T-helper 2 cell treated with Interferon-gamma antibody and Interleukin-4, amounts not matched to agents 100 ng/mL and 5 ng/mL, for 36 hours (primary cell): Measurements from ENCODE around the gene HOXA4. TPM values are rescaled to one million over a fixed set of nuclear protein-coding genes. Genes with fewer than 3 reads are reported as not detected.

Experiments
- intact Hi-C: fragments of 100-400 bp; cut with micrococcal nuclease; formaldehyde crosslinking; loops from one replicate; pipeline ENCODE4 v1.15.1; 2023
- total RNA-seq: library from RNA; stranded (reverse); gene quantifications from 2 replicates; pipeline ENCODE4 v1.2.3, GENCODE V29; 2022

The HOXA4 gene
- total RNA-seq, 1 donor from 2014 or later = 0.16 TPM

GRCh38 chr7:27139334-27140125, 9.0 kb upstream of the HOXA4 start:
- intact Hi-C loops = no loop called here

- intact Hi-C loops = no loop called here
Observed at GRCh38 chr7:27138985-27139333, 8.4 kb upstream of the HOXA4 start.

GRCh38 chr7:27138472-27138871, 7.9 kb upstream of the HOXA4 start:
- intact Hi-C loops = no loop called here

- intact Hi-C loops = no loop called here
Observed at GRCh38 chr7:27137640-27138315, 7.2 kb upstream of the HOXA4 start.

GRCh38 chr7:27134392-27134791, 3.8 kb upstream of the HOXA4 start:
- intact Hi-C loops = no loop called here

- intact Hi-C loops = no loop called here
Observed at GRCh38 chr7:27133409-27134231, 3.1 kb upstream of the HOXA4 start.

- intact Hi-C loops = no loop called here
Observed at GRCh38 chr7:27132978-27133377, 2.4 kb upstream of the HOXA4 start.

- intact Hi-C loops = no loop called here
Observed at GRCh38 chr7:27132214-27132613, 1.7 kb upstream of the HOXA4 start.

- intact Hi-C loops = loop anchor here (1.0 kb wide), 1 partner anchor 35 kb away; no protein-coding TSS in a partner anchor
Observed at GRCh38 chr7:27131390-27131819, 848 bp upstream of the HOXA4 start.

GRCh38 chr7:27129729-27130539, 623 bp downstream of the HOXA4 start:
- intact Hi-C loops = no loop called here

- intact Hi-C loops = no loop called here
Observed at GRCh38 chr7:27128776-27129728, 1.5 kb downstream of the HOXA4 start.

- intact Hi-C loops = no loop called here
Observed at GRCh38 chr7:27128034-27128433, 2.5 kb downstream of the HOXA4 start.

GRCh38 chr7:27126596-27127327, 3.8 kb downstream of the HOXA4 start:
- intact Hi-C loops = no loop called here

- intact Hi-C loops = no loop called here
Observed at GRCh38 chr7:27125986-27126394, 4.6 kb downstream of the HOXA4 start.

GRCh38 chr7:27124902-27125689, 5.5 kb downstream of the HOXA4 start:
- intact Hi-C loops = no loop called here

- intact Hi-C loops = no loop called here
Observed at GRCh38 chr7:27124096-27124901, 6.3 kb downstream of the HOXA4 start.

GRCh38 chr7:27123477-27124053, 7.0 kb downstream of the HOXA4 start:
- intact Hi-C loops = no loop called here
